Liver (tissue), 9 donors: Measurements from ENCODE around the gene ZNF43. TPM values are rescaled to one million over a fixed set of nuclear protein-coding genes. Genes with fewer than 3 reads are reported as not detected.
"Not testable (repeated sequence)": the region's sequence is repeated elsewhere in the genome, so short reads cannot be mapped to it uniquely, and the experiment has no call there.

Experiments
- DNase-seq: peaks from one replicate; pipeline ENCODE4 v3.0.0-alpha.2; 2017; ENCODE audit warnings: low spot score
- H3K27ac ChIP-seq, 2 donors: one replicate each; pipeline ENCODE4 v1.7.0; 2013; ENCODE audit warnings: inconsistent platforms in 2 of 2, low read length in 2 of 2, control low read depth in 1 of 2, low read depth in 1 of 2, mild to moderate bottlenecking in 1 of 2
- H3K27me3 ChIP-seq, 4 donors: one replicate each; pipeline versions ENCODE4 v1.6.1 to v1.7.0; 2013; ENCODE audit warnings: low read length in 3 of 4, inconsistent platforms in 1 of 4, mild to moderate bottlenecking in 1 of 4, moderate library complexity in 1 of 4; ENCODE audit not compliant: control insufficient read depth in 4 of 4, insufficient read depth in 4 of 4
- H3K36me3 ChIP-seq, 4 donors: one replicate each; pipeline versions ENCODE4 v1.6.1 to v1.7.0; 2013; ENCODE audit warnings: low read length in 3 of 4, mild to moderate bottlenecking in 3 of 4, low read depth in 1 of 4, moderate library complexity in 1 of 4; ENCODE audit not compliant: control insufficient read depth in 4 of 4, insufficient read depth in 3 of 4
- H3K4me1 ChIP-seq, 4 donors: one replicate each; pipeline versions ENCODE4 v1.6.1 to v1.7.0; 2013; ENCODE audit warnings: low read length in 3 of 4, mild to moderate bottlenecking in 3 of 4, moderate library complexity in 1 of 4; ENCODE audit not compliant: control insufficient read depth in 4 of 4, insufficient read depth in 4 of 4
- H3K4me3 ChIP-seq, 3 donors: one replicate each; pipeline versions ENCODE4 v1.6.1 to v1.7.0; 2013; ENCODE audit warnings: low read length in 3 of 3, control low read depth in 1 of 3, low read depth in 1 of 3, mild to moderate bottlenecking in 1 of 3
- H3K9ac ChIP-seq, 2 donors: one replicate each; pipeline ENCODE4 v1.7.0; 2013; ENCODE audit warnings: low read length in 2 of 2, mild to moderate bottlenecking in 2 of 2, moderate library complexity in 2 of 2, control low read depth in 1 of 2, low read depth in 1 of 2
- H3K9me3 ChIP-seq, 4 donors: one replicate each; pipeline versions ENCODE4 v1.6.1 to v1.7.0; 2013; ENCODE audit warnings: low read length in 3 of 4; ENCODE audit not compliant: control insufficient read depth in 4 of 4
- ATF3 ChIP-seq: IDR thresholded peaks from 2 replicates; pipeline ENCODE4 v1.6.1; 2016; ENCODE audit warnings: antibody characterized with exemption
- EGR1 ChIP-seq, 2 donors: IDR thresholded peaks; 2 replicates each; pipeline ENCODE4 v1.6.1; 2016 to 2018; ENCODE audit warnings: antibody characterized with exemption in 2 of 2, low read depth in 2 of 2
- FOXA1 ChIP-seq: IDR thresholded peaks from 2 replicates; pipeline ENCODE4 v1.6.1; 2016; ENCODE audit warnings: antibody characterized with exemption
- FOXA2 ChIP-seq: IDR thresholded peaks from 2 replicates; pipeline ENCODE4 v1.6.1; 2016; ENCODE audit warnings: antibody characterized with exemption
- GABPA ChIP-seq, 2 donors: IDR thresholded peaks in 1 of 2; conservative IDR thresholded peaks in 1 of 2; 2 replicates each; pipeline ENCODE4 v1.6.1; 2016; ENCODE audit warnings: antibody characterized with exemption in 2 of 2, mild to moderate bottlenecking in 1 of 2, moderate library complexity in 1 of 2
- HNF4A ChIP-seq, 2 donors: conservative IDR thresholded peaks; 2 replicates each; pipeline ENCODE4 v1.6.1; 2016; ENCODE audit warnings: antibody characterized with exemption in 2 of 2, mild to moderate bottlenecking in 2 of 2
- HNF4G ChIP-seq: IDR thresholded peaks from 2 replicates; pipeline ENCODE4 v1.6.1; 2016; ENCODE audit warnings: antibody characterized with exemption
- JUND ChIP-seq, 2 donors: IDR thresholded peaks; 2 replicates each; pipeline ENCODE4 v1.6.1; 2016; ENCODE audit warnings: antibody characterized with exemption in 2 of 2
- NR2F2 ChIP-seq: IDR thresholded peaks from 2 replicates; pipeline ENCODE4 v1.6.1; 2016; ENCODE audit warnings: antibody characterized with exemption
- RAD21 ChIP-seq, 2 donors: IDR thresholded peaks; 2 replicates each; pipeline ENCODE4 v1.6.1; 2016; ENCODE audit warnings: antibody characterized with exemption in 2 of 2, mild to moderate bottlenecking in 2 of 2
- REST ChIP-seq: IDR thresholded peaks from 2 replicates; pipeline ENCODE4 v1.6.1; 2016; ENCODE audit warnings: antibody characterized with exemption, mild to moderate bottlenecking
- RXRA ChIP-seq, 2 donors: IDR thresholded peaks; 2 replicates each; pipeline ENCODE4 v1.6.1; 2017 to 2018; ENCODE audit warnings: antibody characterized with exemption in 2 of 2, mild to moderate bottlenecking in 1 of 2
- SP1 ChIP-seq: IDR thresholded peaks from 2 replicates; pipeline ENCODE4 v1.6.1; 2018; ENCODE audit warnings: antibody characterized with exemption, mild to moderate bottlenecking
- TAF1 ChIP-seq: conservative IDR thresholded peaks from 2 replicates; pipeline ENCODE4 v1.6.1; 2016; ENCODE audit warnings: antibody characterized with exemption, mild to moderate bottlenecking
- YY1 ChIP-seq: IDR thresholded peaks from 2 replicates; pipeline ENCODE4 v1.6.1; 2016; ENCODE audit warnings: antibody characterized with exemption, mild to moderate bottlenecking
- ZBTB33 ChIP-seq: IDR thresholded peaks from 2 replicates; pipeline ENCODE4 v1.6.1; 2016; ENCODE audit warnings: antibody characterized with exemption
- WGBS: extraction: QIAGEN DNeasy Blood & Tissue Kit; methylation state at CpG from one replicate; pipeline ENCODE4 v1.1.7; 2013; 5-methylcytosine and 5-hydroxymethylcytosine counted together
- polyA plus RNA-seq, 2 donors: library from polyadenylated mRNA; stranded (reverse) in 1 of 2; unstranded in 1 of 2; fragments of 200-250 nt in 1 of 2; fragments of >200 nt in 1 of 2; fragmentation: Nextera tagmentation in 1 of 2; extraction: Ambion mirVana in 1 of 2; gene quantifications; one replicate each; pipeline versions ENCODE4 v1.2.1 to v1.2.3, GENCODE V29; 2013 to 2015
- total RNA-seq, 2 donors: library from RNA; depleted of rRNA; stranded (reverse); fragments of >200 nt; gene quantifications; one replicate each; pipeline ENCODE4 v1.2.3, GENCODE V29; 2014
- TF ChIP-seq, protein P1 (sequence below): IDR thresholded peaks from 2 replicates; pipeline ENCODE4 v1.6.1; 2016; ENCODE audit warnings: antibody characterized with exemption
- TF ChIP-seq, protein P2 (sequence below): fragments of 150-350 bp; IDR thresholded peaks from 2 replicates; pipeline ENCODE4 v1.5.1; 2017; ENCODE audit warnings: improper control_type of control experiment, low read depth, low read length; ENCODE audit not compliant: missing input control
- donor health status: healthy.
- donor health status: healthy.
- donor health status: healthy.
- donor health status: healthy.
- donor health status: healthy.

The ZNF43 gene
- total and polyA plus RNA-seq, 4 donors = 0.31 to 6.9 (median 1.7) TPM

- Histone ChIP-seq H3K4me3 (no peak overlapping the region), H3K36me3 (no peaks in the 10 kb centered on the region), H3K9ac (no peak overlapping the region), H3K9me3 (peaks cover 0 to 7% (median 4%) of the 10 kb centered on the region in 4 donors), H3K27me3 (no peaks in the 10 kb centered on the region), H3K27ac (no peak overlapping the region), H3K4me1 (no peaks in the 10 kb centered on the region)
- WGBS = 94% methylated on average over 3 of the region's 3 CpGs
- DNase-seq = no peak
- TF ChIP-seq GABPA (IDR thresholded peaks at IDR 0.05 in 1 of 2, conservative IDR thresholded peaks at IDR 0.05 in 1 of 2) (no peak), RXRA (IDR thresholded peaks at IDR 0.05) (no peak), JUND (IDR thresholded peaks at IDR 0.05) (no peak), NR2F2 (no peak), SP1 (no peak)
- TF ChIP-seq, protein P1, sequence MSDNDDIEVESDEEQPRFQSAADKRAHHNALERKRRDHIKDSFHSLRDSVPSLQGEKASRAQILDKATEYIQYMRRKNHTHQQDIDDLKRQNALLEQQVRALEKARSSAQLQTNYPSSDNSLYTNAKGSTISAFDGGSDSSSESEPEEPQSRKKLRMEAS = no peak
Measured at GRCh38 chr19:21786936-21787335, 49.0 kb downstream of the ZNF43 start.

GRCh38 chr19:21775792-21776191 lies 60.2 kb downstream of the ZNF43 start:
- not testable (repeated sequence) for H3K9me3 ChIP-seq, H3K4me1 ChIP-seq, DNase-seq, H3K36me3 ChIP-seq, H3K27me3 ChIP-seq, H3K4me3 ChIP-seq, H3K9ac ChIP-seq, H3K27ac ChIP-seq
- 95% methylated on average over 21 of the region's 30 CpGs for WGBS

GRCh38 chr19:21767065-21767800 lies 68.7 kb downstream of the ZNF43 start, which contains the start of gene ZNF100:
Gene ZNF100 (minus strand): TSS chr19:21767579. CDS start chr19:21767429, 150 bp downstream.
- H3K9me3 ChIP-seq = no peaks in the 10 kb centered on the region
- H3K4me1 ChIP-seq = peaks cover 0 to 2% (median 0%) of the 10 kb centered on the region in 4 donors
- H3K9ac ChIP-seq = peak within 1 kb of the TSS; percentile 72 to 73
- peaks cover 0 to 12% (median 3%) of the 10 kb centered on the region in 4 donors for H3K36me3 ChIP-seq
- peak within 1 kb of the TSS; percentile 29 to 63 for H3K27ac ChIP-seq
- TF ChIP-seq YY1 (peak; percentile 96), NR2F2 (no peak), JUND (IDR thresholded peaks at IDR 0.05) (peak in 1 of 2 donors; percentile 16), TAF1 (peak; percentile 74), ATF3 (no peak), HNF4G (no peak), GABPA (IDR thresholded peaks at IDR 0.05 in 1 of 2, conservative IDR thresholded peaks at IDR 0.05 in 1 of 2) (peak; percentile 42 to 70), HNF4A (conservative IDR thresholded peaks at IDR 0.05) (no peak), ZBTB33 (no peak), FOXA2 (no peak), RXRA (IDR thresholded peaks at IDR 0.05) (no peak), EGR1 (IDR thresholded peaks at IDR 0.05; ENCODE audit: low read depth in 2 of 2) (no peak), FOXA1 (no peak), SP1 (peak; percentile 39), REST (no peak), RAD21 (IDR thresholded peaks at IDR 0.05) (peak in 1 of 2 donors; percentile 8)
- TF ChIP-seq, protein P1 = no peak
- TF ChIP-seq, protein P2, sequence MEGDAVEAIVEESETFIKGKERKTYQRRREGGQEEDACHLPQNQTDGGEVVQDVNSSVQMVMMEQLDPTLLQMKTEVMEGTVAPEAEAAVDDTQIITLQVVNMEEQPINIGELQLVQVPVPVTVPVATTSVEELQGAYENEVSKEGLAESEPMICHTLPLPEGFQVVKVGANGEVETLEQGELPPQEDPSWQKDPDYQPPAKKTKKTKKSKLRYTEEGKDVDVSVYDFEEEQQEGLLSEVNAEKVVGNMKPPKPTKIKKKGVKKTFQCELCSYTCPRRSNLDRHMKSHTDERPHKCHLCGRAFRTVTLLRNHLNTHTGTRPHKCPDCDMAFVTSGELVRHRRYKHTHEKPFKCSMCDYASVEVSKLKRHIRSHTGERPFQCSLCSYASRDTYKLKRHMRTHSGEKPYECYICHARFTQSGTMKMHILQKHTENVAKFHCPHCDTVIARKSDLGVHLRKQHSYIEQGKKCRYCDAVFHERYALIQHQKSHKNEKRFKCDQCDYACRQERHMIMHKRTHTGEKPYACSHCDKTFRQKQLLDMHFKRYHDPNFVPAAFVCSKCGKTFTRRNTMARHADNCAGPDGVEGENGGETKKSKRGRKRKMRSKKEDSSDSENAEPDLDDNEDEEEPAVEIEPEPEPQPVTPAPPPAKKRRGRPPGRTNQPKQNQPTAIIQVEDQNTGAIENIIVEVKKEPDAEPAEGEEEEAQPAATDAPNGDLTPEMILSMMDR = no peak
- H3K4me3 ChIP-seq = peak within 1 kb of the TSS; percentile 77 to 95 (median 95)
- DNase-seq = peak; percentile 91
- WGBS = under 1% methylated on average over 35 of the region's 35 CpGs
- no peaks in the 10 kb centered on the region for H3K27me3 ChIP-seq
